HL-60 (cell line): ENCODE data around the gene LRFN4.
A peak's percentile ranks its signal among the peaks of the same experiment; 100 is the strongest.

Experiments used
- DNase-seq, 2 experiments: peaks; one replicate each; pipeline ENCODE4 v3.0.0-alpha.2; 2010 to 2020; ENCODE audit warnings: low read depth in 1 of 2, low spot score in 1 of 2
- H3K27ac ChIP-seq: fragments of 250-450 bp; sonication (Bioruptor Pico); replicated peaks from 2 replicates; pipeline ENCODE4 v1.5.1; 2020; ENCODE audit warnings: mild to moderate bottlenecking, moderate library complexity
- H3K27me3 ChIP-seq: fragments of 250-450 bp; sonication (Bioruptor Pico); 2 replicates; pipeline ENCODE4 v1.5.1; 2021; ENCODE audit warnings: mild to moderate bottlenecking, moderate library complexity; ENCODE audit not compliant: insufficient read depth, poor library complexity, severe bottlenecking
- H3K4me3 ChIP-seq: replicated peaks from 2 replicates; pipeline ENCODE4 v1.5.1; 2011; ENCODE audit warnings: mild to moderate bottlenecking, control low read depth, low read length; ENCODE audit not compliant: insufficient read depth
- CTCF ChIP-seq: IDR thresholded peaks from one replicate; pipeline ENCODE4 v1.5.1; 2011; ENCODE audit warnings: low read length, control low read depth, inconsistent platforms; ENCODE audit not compliant: insufficient read depth
- GABPA ChIP-seq: IDR thresholded peaks from 2 replicates; pipeline ENCODE4 v1.6.1; 2012; ENCODE audit warnings: low read depth
- POLR2AphosphoS5 ChIP-seq: IDR thresholded peaks from 2 replicates; pipeline ENCODE4 v1.6.1; 2012; ENCODE audit warnings: low read depth
- SPI1 ChIP-seq: IDR thresholded peaks from 2 replicates; pipeline ENCODE4 v1.6.1; 2012; ENCODE audit warnings: low read depth, mild to moderate bottlenecking, borderline replicate concordance
- TF ChIP-seq, protein P1 (sequence below): IDR thresholded peaks from 2 replicates; pipeline ENCODE4 v1.6.1; 2012; ENCODE audit warnings: low read depth; ENCODE audit not compliant: insufficient replicate concordance

The LRFN4 gene

GRCh38 chr11:66868082-66868725 is 11.3 kb downstream of the LRFN4 start:
- Histone ChIP-seq H3K27me3 (no peaks in the 10 kb centered on the region), H3K27ac (no peak overlapping the region), H3K4me3 (no peak overlapping the region)
- TF ChIP-seq SPI1 (no peak), CTCF (no peak), POLR2AphosphoS5 (no peak), GABPA (no peak)
- TF ChIP-seq, protein P1, sequence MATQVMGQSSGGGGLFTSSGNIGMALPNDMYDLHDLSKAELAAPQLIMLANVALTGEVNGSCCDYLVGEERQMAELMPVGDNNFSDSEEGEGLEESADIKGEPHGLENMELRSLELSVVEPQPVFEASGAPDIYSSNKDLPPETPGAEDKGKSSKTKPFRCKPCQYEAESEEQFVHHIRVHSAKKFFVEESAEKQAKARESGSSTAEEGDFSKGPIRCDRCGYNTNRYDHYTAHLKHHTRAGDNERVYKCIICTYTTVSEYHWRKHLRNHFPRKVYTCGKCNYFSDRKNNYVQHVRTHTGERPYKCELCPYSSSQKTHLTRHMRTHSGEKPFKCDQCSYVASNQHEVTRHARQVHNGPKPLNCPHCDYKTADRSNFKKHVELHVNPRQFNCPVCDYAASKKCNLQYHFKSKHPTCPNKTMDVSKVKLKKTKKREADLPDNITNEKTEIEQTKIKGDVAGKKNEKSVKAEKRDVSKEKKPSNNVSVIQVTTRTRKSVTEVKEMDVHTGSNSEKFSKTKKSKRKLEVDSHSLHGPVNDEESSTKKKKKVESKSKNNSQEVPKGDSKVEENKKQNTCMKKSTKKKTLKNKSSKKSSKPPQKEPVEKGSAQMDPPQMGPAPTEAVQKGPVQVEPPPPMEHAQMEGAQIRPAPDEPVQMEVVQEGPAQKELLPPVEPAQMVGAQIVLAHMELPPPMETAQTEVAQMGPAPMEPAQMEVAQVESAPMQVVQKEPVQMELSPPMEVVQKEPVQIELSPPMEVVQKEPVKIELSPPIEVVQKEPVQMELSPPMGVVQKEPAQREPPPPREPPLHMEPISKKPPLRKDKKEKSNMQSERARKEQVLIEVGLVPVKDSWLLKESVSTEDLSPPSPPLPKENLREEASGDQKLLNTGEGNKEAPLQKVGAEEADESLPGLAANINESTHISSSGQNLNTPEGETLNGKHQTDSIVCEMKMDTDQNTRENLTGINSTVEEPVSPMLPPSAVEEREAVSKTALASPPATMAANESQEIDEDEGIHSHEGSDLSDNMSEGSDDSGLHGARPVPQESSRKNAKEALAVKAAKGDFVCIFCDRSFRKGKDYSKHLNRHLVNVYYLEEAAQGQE: no peak
- DNase-seq: no peak

GRCh38 chr11:66868726-66869566 is 12.1 kb downstream of the LRFN4 start:
- DNase-seq: peak; percentile 44 to 80
- Histone ChIP-seq H3K4me3 (no peak overlapping the region), H3K27me3 (no peaks in the 10 kb centered on the region), H3K27ac (no peak overlapping the region)
- TF ChIP-seq SPI1 (no peak), GABPA (no peak)

DNA sequence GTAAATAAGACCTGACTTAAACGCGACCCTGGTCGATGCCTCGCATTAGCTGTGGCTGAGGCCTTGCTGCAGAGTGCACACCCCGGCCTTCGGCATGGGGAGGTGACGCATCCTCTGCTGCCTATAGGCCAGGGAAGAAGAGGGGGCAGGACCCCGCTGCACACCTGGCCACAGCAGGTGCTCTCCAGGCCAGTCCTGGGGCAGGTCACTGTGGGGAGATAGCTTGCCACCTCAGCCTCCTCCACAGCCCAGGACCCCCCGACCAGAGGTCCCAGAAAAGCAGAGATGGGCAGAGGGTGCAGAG is 12.7 kb downstream of the LRFN4 start:
- no peak for DNase-seq
- no peak for TF ChIP-seq SPI1
- TF ChIP-seq, protein P1: no peak
- no peak for TF ChIP-seq GABPA
- TF ChIP-seq CTCF: no peak
- no peak for TF ChIP-seq POLR2AphosphoS5
- no peaks in the 10 kb centered on the region for H3K27me3 ChIP-seq
- no peak overlapping the region for H3K4me3 ChIP-seq
- no peak overlapping the region for H3K27ac ChIP-seq

- no peak overlapping the region for H3K4me3 ChIP-seq
- TF ChIP-seq GABPA (no peak), CTCF (no peak), POLR2AphosphoS5 (no peak), SPI1 (no peak)
- TF ChIP-seq, protein P1: no peak
- H3K27ac ChIP-seq: no peak overlapping the region
- H3K27me3 ChIP-seq: no peaks in the 10 kb centered on the region
- no peak for DNase-seq
These were observed 13.3 kb downstream of the LRFN4 start for GRCh38 chr11:66870131-66870530.
